Cardiac muscle cell (in vitro differentiated cells and primary cell): ENCODE data around the gene CAPN2. TPM values are rescaled to one million over a fixed set of nuclear protein-coding genes. Genes with fewer than 3 reads are reported as not detected.

Experiments used
- DNase-seq, 2 donors: peaks; one replicate each; pipeline versions ENCODE4 v3.0.0 to v3.0.0-alpha.2; 2010 to 2017; ENCODE audit warnings: low read depth in 1 of 2, low spot score in 1 of 2
- H3K27ac ChIP-seq: fragments of 200-600 bp; sonication (generic); 2 replicates; pipeline ENCODE4 v1.5.1; 2016
- H3K27me3 ChIP-seq: fragments of 200-600 bp; sonication (generic); 2 replicates; pipeline ENCODE4 v1.6.0; 2016; ENCODE audit warnings: control low read depth
- H3K36me3 ChIP-seq: fragments of 200-600 bp; sonication (generic); 2 replicates; pipeline ENCODE4 v1.5.1; 2016; ENCODE audit warnings: control low read depth
- H3K4me1 ChIP-seq: fragments of 200-600 bp; sonication (generic); 2 replicates; pipeline ENCODE4 v1.8.1; 2017; ENCODE audit warnings: low read depth, mild to moderate bottlenecking, mixed run types
- H3K4me3 ChIP-seq: fragments of 200-600 bp; sonication (generic); 2 replicates; pipeline ENCODE4 v1.5.1; 2016; ENCODE audit warnings: mild to moderate bottlenecking
- H3K9me3 ChIP-seq: fragments of 200-600 bp; sonication (generic); 2 replicates; pipeline ENCODE4 v1.5.1; 2017; ENCODE audit warnings: low read depth, mild to moderate bottlenecking, control low read depth
- polyA plus RNA-seq: library from polyadenylated mRNA; unstranded; fragments of >200 nt; fragmentation: Nextera tagmentation; extraction: Ambion mirVana; gene quantifications from 2 replicates; pipeline ENCODE4 v1.2.1, GENCODE V29; 2016
- total RNA-seq: library from RNA; depleted of rRNA; stranded (reverse); fragments of >200 nt; gene quantifications from 2 replicates; pipeline ENCODE4 v1.2.3, GENCODE V29; 2016
- TF ChIP-seq, protein P1 (sequence below): IDR thresholded peaks from 2 replicates; pipeline ENCODE4 v1.5.1; 2012; ENCODE audit warnings: low read depth, mild to moderate bottlenecking, low read length

The CAPN2 gene
- total and polyA plus RNA-seq, 2 experiments from 2014 or later = 65.5 to 110 TPM

GRCh38 chr1:223708651-223709268, 3.6 kb upstream of the CAPN2 start:
- no peak overlapping the region for H3K27ac ChIP-seq
- no peak for DNase-seq
- H3K27me3 ChIP-seq = no peaks in the 10 kb centered on the region
- no peaks in the 10 kb centered on the region for H3K36me3 ChIP-seq
- no peaks in the 10 kb centered on the region for H3K9me3 ChIP-seq
- no peak overlapping the region for H3K4me3 ChIP-seq
- H3K4me1 ChIP-seq = peaks cover 31% of the 10 kb centered on the region
- TF ChIP-seq, protein P1, sequence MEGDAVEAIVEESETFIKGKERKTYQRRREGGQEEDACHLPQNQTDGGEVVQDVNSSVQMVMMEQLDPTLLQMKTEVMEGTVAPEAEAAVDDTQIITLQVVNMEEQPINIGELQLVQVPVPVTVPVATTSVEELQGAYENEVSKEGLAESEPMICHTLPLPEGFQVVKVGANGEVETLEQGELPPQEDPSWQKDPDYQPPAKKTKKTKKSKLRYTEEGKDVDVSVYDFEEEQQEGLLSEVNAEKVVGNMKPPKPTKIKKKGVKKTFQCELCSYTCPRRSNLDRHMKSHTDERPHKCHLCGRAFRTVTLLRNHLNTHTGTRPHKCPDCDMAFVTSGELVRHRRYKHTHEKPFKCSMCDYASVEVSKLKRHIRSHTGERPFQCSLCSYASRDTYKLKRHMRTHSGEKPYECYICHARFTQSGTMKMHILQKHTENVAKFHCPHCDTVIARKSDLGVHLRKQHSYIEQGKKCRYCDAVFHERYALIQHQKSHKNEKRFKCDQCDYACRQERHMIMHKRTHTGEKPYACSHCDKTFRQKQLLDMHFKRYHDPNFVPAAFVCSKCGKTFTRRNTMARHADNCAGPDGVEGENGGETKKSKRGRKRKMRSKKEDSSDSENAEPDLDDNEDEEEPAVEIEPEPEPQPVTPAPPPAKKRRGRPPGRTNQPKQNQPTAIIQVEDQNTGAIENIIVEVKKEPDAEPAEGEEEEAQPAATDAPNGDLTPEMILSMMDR = no peak

DNA sequence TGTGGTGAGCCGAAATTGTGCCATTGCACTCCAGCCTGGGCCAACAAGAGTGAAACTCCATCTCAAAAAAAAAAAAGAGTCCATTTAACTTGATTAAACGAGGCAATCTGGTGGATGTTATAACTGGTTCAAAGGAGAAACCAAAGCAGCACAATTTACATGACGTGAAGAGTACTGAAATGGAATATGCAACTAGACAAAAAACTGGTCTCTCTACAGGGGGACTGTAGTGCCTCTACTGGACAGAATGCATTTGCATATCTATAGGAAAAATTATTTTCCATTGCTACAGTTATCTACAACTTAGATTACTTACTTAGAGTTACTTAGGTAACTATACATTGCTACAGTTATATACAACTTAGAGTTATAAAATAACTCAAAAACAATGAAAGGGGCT, 2.7 kb upstream of the CAPN2 start:
- no peaks in the 10 kb centered on the region for H3K36me3 ChIP-seq
- H3K27me3 ChIP-seq = no peaks in the 10 kb centered on the region
- TF ChIP-seq, protein P1 = peak; percentile 56
- no peak overlapping the region for H3K4me3 ChIP-seq
- peaks cover 32% of the 10 kb centered on the region for H3K4me1 ChIP-seq
- DNase-seq = peak in 1 of 2 donors; percentile 62
- no peak overlapping the region for H3K27ac ChIP-seq
- H3K9me3 ChIP-seq = no peaks in the 10 kb centered on the region

DNA sequence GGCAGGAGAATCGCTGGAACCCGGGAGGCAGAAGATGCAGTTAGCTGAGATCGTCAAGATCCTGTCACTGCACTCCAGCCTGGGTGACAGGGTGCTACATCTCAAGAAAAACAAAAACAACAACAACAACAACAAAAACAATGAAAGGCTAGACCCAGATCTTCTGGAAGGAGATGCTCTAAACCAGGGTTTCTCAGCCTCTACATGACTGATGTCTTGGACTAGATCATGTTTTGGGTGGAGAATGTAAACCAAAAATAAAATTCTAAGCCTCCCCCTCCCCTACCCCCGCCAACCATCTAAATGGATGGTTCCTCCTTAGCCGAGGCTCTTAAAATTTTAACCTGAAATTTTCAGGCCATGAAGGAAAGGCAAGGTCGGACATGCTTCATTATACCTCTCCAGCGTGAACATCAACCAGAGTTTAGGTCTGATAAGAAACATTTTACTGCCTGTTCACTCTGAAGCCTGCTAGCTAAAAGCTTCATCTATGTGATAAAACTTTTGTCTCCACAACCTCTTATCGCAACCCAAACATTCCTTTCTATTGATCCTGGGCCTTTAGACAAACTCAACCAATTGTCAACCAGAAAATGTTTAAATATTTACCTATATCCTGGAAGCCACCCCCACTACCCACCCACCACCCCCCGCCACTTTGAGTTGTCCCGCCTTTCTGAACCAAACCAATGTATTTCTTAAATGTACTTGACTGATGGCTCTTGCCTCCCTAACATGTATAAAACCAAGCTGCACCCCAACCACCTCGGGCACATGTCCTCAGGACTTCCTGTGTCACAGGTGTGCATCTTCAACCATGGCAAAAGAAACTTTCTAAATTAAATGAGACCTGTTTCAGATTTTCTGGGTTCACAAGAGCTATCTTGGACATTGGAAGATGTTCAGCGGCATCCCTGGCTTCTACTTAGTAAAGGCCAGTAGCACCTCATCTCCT, 1.9 kb upstream of the CAPN2 start:
- Histone ChIP-seq H3K27me3 (no peaks in the 10 kb centered on the region), H3K27ac (no peak overlapping the region), H3K4me1 (peaks cover 27% of the 10 kb centered on the region), H3K36me3 (no peaks in the 10 kb centered on the region), H3K4me3 (no peak overlapping the region), H3K9me3 (no peaks in the 10 kb centered on the region)
- TF ChIP-seq, protein P1 = no peak
- DNase-seq = no peak

DNA sequence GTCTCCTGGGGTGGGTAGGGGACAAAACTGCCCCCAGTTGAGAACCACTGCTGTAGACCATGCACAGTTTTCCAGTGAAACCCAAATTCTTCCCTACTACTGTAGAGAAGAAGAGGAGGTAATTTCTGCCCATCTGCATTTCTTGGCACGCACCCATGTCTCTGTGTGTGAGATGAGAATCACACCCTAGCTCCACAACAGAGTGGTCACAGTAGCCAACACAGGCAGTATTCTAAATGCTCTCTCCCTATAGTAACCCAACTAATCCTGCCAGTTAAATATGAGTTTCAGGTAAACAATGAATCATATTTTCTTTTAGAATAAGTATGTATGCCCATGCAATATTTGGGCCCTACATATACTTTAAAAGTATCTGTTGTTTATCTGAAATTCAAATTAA, 1.2 kb upstream of the CAPN2 start:
- Histone ChIP-seq H3K4me3 (no peak overlapping the region), H3K27me3 (no peaks in the 10 kb centered on the region), H3K27ac (no peak overlapping the region), H3K4me1 (peaks cover 21% of the 10 kb centered on the region), H3K9me3 (no peaks in the 10 kb centered on the region), H3K36me3 (no peaks in the 10 kb centered on the region)
- TF ChIP-seq, protein P1 = no peak
- DNase-seq = peak in 1 of 2 donors; percentile 53

DNA sequence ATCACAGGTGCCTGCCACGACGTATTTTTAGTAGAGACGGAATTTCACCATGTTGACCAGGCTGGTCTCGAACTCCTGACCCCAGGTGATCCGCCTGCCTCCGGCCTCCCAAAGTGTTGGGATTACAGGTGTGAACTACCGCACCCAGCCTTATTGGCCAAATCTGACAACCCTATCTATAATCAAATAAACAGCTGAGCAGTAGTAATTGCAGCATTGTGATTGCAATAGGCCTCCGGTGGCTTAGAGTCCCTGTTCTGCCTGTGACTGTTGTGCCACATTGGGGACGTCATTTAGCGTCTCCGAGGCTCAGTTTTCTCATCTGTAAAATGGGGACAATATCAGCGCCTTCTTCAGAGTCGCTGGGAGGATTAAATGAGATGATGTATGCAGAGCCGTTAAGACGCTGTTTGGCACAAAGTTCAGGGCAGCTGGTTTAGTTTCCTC, 569 bp upstream of the CAPN2 start:
- H3K9me3 ChIP-seq = no peaks in the 10 kb centered on the region
- no peaks in the 10 kb centered on the region for H3K36me3 ChIP-seq
- H3K27me3 ChIP-seq = no peaks in the 10 kb centered on the region
- no peak for DNase-seq
- TF ChIP-seq, protein P1 = no peak
- H3K4me1 ChIP-seq = peaks cover 17% of the 10 kb centered on the region
- H3K27ac ChIP-seq = no peak overlapping the region
- peak overlapping the region; percentile 78 for H3K4me3 ChIP-seq
